Subcutaneous abdominal adipose tissue (tissue), 5 donors: ENCODE data around the gene ACTR1A.

Experiments used
- H3K27ac ChIP-seq: one replicate; pipeline ENCODE4 v1.7.0; 2013; ENCODE audit warnings: low read depth, mild to moderate bottlenecking, inconsistent platforms, low read length, moderate library complexity
- H3K27me3 ChIP-seq, 5 donors: one replicate each; pipeline ENCODE4 v1.7.0; 2013; ENCODE audit warnings: low read length in 5 of 5, inconsistent platforms in 1 of 5; ENCODE audit not compliant: control insufficient read depth in 5 of 5, insufficient read depth in 4 of 5
- H3K36me3 ChIP-seq, 5 donors: one replicate each; pipeline ENCODE4 v1.7.0; 2013; ENCODE audit warnings: low read length in 5 of 5; ENCODE audit not compliant: control insufficient read depth in 5 of 5, insufficient read depth in 5 of 5
- H3K4me1 ChIP-seq, 5 donors: one replicate each; pipeline ENCODE4 v1.7.0; 2013; ENCODE audit warnings: low read length in 5 of 5, mild to moderate bottlenecking in 3 of 5, moderate library complexity in 1 of 5; ENCODE audit not compliant: control insufficient read depth in 5 of 5, insufficient read depth in 5 of 5
- H3K4me3 ChIP-seq, 5 donors: one replicate each; pipeline ENCODE4 v1.7.0; 2013; ENCODE audit warnings: low read length in 5 of 5, low read depth in 1 of 5
- H3K9ac ChIP-seq, 5 donors: one replicate each; pipeline ENCODE4 v1.7.0; 2013; ENCODE audit warnings: low read length in 5 of 5, mild to moderate bottlenecking in 4 of 5, moderate library complexity in 3 of 5
- H3K9me3 ChIP-seq, 5 donors: one replicate each; pipeline ENCODE4 v1.7.0; 2013; ENCODE audit warnings: low read length in 5 of 5; ENCODE audit not compliant: control insufficient read depth in 5 of 5
- donor health status: healthy.
- donor health status: healthy.
- donor health status: healthy.
- donor health status: healthy.
- donor health status: healthy.

The ACTR1A gene

DNA sequence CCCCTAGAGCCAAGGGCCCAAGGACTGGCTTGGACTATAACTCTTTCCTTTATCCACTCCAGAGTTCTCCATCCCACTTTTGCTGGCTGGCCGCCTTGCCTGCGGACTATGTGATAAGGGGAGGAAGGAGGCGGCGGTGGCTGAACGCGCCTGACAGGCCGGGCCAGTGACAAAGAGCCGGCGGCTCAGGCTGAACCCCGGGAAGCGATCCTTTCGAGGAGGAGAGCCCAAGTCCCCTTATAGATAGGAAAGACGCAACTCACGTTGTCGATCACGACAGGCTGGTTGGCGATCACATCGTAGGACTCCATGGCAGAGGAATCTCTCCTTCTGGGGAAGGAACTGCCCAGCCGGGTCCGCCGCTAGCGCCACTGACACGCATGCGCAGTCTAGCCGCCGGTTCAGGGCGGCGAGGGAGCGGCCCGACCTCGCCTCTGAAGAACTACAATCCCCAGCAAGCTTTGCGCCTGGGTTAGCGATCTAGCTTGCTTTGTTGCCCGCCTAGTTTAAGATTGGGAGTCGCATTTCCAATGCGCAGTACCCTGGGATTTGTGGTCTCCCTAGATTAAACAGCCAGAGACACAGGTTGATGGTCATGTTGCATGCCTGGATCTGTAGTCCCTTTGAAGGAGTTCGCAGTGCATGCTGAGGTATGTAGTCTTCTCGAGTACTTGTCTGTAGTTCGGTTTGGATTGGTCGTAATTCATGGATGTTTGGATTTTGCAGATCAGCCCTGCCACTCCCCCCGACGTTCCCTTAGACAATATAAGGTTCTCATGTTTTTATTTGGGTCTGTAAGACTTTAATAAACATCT lies at the start of gene ACTR1A:
Gene ACTR1A, minus strand, starts transcription at position 376 of the 815 bp plus-strand sequence. Its CDS starts 65 bp downstream, at position 311.
- Histone ChIP-seq H3K27me3 (no peaks in the 10 kb centered on the region), H3K4me1 (peaks cover 6 to 55% (median 50%) of the 10 kb centered on the region in 5 donors), H3K9me3 (no peaks in the 10 kb centered on the region), H3K27ac (peak within 1 kb of the TSS; percentile 93), H3K9ac (peak within 1 kb of the TSS; percentile 30 to 98 (median 93)), H3K4me3 (peak within 1 kb of the TSS; percentile 81 to 99 (median 88)), H3K36me3 (peaks cover 0 to 5% (median 4%) of the 10 kb centered on the region in 5 donors)

GRCh38 chr10:102550636-102551210 lies 48.2 kb upstream of the ACTR1A start:
- Histone ChIP-seq H3K27ac (no peak overlapping the region), H3K27me3 (no peaks in the 10 kb centered on the region), H3K9ac (no peak overlapping the region), H3K36me3 (peaks cover 0 to 22% (median 17%) of the 10 kb centered on the region in 5 donors), H3K9me3 (no peaks in the 10 kb centered on the region), H3K4me3 (no peak overlapping the region), H3K4me1 (peaks cover 1 to 18% (median 17%) of the 10 kb centered on the region in 5 donors)

GRCh38 chr10:102549549-102549948 lies 47.0 kb upstream of the ACTR1A start:
- Histone ChIP-seq H3K27ac (no peak overlapping the region), H3K27me3 (no peaks in the 10 kb centered on the region)

GRCh38 chr10:102546606-102547320 lies 44.3 kb upstream of the ACTR1A start:
- H3K27ac ChIP-seq, result no peak overlapping the region

More at GRCh38 chr10:102549549-102549948, 47.0 kb upstream of the ACTR1A start:
- Histone ChIP-seq H3K9ac (no peak overlapping the region), H3K36me3 (peaks cover 0 to 22% (median 17%) of the 10 kb centered on the region in 5 donors), H3K9me3 (no peaks in the 10 kb centered on the region), H3K4me1 (peaks cover 1 to 18% (median 17%) of the 10 kb centered on the region in 5 donors), H3K4me3 (no peak overlapping the region)

GRCh38 chr10:102545997-102546396 lies 43.5 kb upstream of the ACTR1A start:
- H3K27ac ChIP-seq, result no peak overlapping the region
- H3K36me3 ChIP-seq, result peaks cover 0 to 12% (median 10%) of the 10 kb centered on the region in 5 donors
- no peak overlapping the region for H3K9ac ChIP-seq
- no peaks in the 10 kb centered on the region for H3K27me3 ChIP-seq
- H3K9me3 ChIP-seq, result no peaks in the 10 kb centered on the region
- peaks cover 1 to 18% (median 17%) of the 10 kb centered on the region in 5 donors for H3K4me1 ChIP-seq
- H3K4me3 ChIP-seq, result no peak overlapping the region

More at GRCh38 chr10:102546606-102547320, 44.3 kb upstream of the ACTR1A start:
- H3K36me3 ChIP-seq, result peaks cover 0 to 16% (median 13%) of the 10 kb centered on the region in 5 donors
- H3K4me3 ChIP-seq, result no peak overlapping the region
- H3K9me3 ChIP-seq, result no peaks in the 10 kb centered on the region
- H3K4me1 ChIP-seq, result peaks cover 1 to 18% (median 17%) of the 10 kb centered on the region in 5 donors
- no peaks in the 10 kb centered on the region for H3K27me3 ChIP-seq
- no peak overlapping the region for H3K9ac ChIP-seq

- Histone ChIP-seq H3K4me3 (no peak overlapping the region), H3K9ac (no peak overlapping the region), H3K27ac (no peak overlapping the region), H3K36me3 (peaks cover 0 to 7% (median 6%) of the 10 kb centered on the region in 5 donors), H3K4me1 (peaks cover 1 to 18% (median 17%) of the 10 kb centered on the region in 5 donors), H3K9me3 (no peaks in the 10 kb centered on the region), H3K27me3 (no peaks in the 10 kb centered on the region)
Observed at GRCh38 chr10:102545265-102545871, 42.9 kb upstream of the ACTR1A start.

DNA sequence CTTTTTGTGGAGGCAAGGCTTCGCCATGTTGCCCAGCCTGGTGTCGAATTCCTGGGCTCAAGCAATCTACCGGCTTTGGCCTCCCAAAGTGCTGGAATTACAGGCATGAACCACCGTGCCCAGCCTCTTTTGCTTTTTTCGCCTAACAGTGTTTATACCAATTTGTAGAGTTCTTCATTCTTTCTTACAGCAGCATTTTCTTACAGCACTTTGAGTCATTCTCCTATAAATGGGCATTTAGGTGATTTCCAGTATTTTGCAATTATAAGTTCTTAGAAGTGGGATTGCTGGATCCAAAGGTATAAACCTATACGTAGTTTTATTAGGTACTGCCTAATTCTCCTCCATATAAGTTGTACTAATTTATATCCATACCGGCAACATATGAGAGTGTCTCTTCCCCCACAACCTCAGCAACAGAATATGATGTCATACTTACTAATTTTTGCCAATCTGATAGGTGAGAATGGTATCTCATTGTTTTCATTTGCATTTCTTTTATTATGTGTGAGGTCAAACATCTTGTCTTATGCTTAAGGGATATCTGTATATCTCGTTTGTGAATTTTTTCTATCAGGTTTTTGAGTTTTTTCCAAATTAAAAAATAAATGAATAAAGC lies 40.4 kb upstream of the ACTR1A start:
- H3K4me3 ChIP-seq, result no peak overlapping the region
- H3K4me1 ChIP-seq, result peaks cover 1 to 23% (median 20%) of the 10 kb centered on the region in 5 donors
- no peaks in the 10 kb centered on the region for H3K9me3 ChIP-seq
- no peaks in the 10 kb centered on the region for H3K27me3 ChIP-seq
- H3K9ac ChIP-seq, result no peak overlapping the region
- H3K36me3 ChIP-seq, result peaks cover 0 to 3% (median 0%) of the 10 kb centered on the region in 5 donors
- no peak overlapping the region for H3K27ac ChIP-seq

- no peak overlapping the region for H3K27ac ChIP-seq
- peaks cover 0 to 7% (median 3%) of the 10 kb centered on the region in 5 donors for H3K36me3 ChIP-seq
- H3K4me1 ChIP-seq, result peaks cover 0 to 5% (median 2%) of the 10 kb centered on the region in 5 donors
- H3K9ac ChIP-seq, result no peak overlapping the region
- H3K4me3 ChIP-seq, result no peak overlapping the region
- no peaks in the 10 kb centered on the region for H3K27me3 ChIP-seq
- H3K9me3 ChIP-seq, result no peaks in the 10 kb centered on the region
Observed at GRCh38 chr10:102540023-102540422, 37.5 kb upstream of the ACTR1A start.

DNA sequence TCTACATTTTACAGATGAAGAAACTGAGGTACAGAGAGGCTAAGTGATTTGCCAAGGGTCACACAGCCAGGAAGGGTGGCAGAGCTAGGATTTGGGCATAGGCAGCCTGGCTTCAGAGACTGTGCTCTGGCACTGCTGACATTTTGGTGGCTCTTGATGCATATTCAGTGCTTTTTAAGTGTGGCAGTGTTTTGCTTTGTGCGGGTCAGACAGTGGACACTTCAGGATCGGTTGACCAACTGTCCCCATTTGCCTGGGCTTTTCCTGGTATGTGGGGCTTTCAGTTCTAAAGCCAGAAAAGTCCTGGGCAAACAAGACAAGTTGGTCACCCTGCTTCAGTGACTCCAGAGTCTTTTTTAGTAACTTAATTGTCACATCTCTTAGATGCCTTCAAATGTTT lies 36.3 kb upstream of the ACTR1A start:
- H3K4me1 ChIP-seq, result peaks cover 0 to 5% (median 2%) of the 10 kb centered on the region in 5 donors
- H3K27me3 ChIP-seq, result no peaks in the 10 kb centered on the region
- no peak overlapping the region for H3K9ac ChIP-seq
- no peak overlapping the region for H3K4me3 ChIP-seq
- H3K9me3 ChIP-seq, result no peaks in the 10 kb centered on the region
- peaks cover 0 to 13% (median 3%) of the 10 kb centered on the region in 5 donors for H3K36me3 ChIP-seq
- no peak overlapping the region for H3K27ac ChIP-seq
